Ishikawa (cell line): Measurements from ENCODE around the gene ST6GALNAC6.

Source experiments
- MAX ChIP-seq: IDR thresholded peaks from 2 replicates; pipeline ENCODE4 v1.6.1; 2012
- REST ChIP-seq: IDR thresholded peaks from 2 replicates; pipeline ENCODE4 v1.6.1; 2012; ENCODE audit warnings: low read depth, mild to moderate bottlenecking
- TAF1 ChIP-seq: IDR thresholded peaks from 2 replicates; pipeline ENCODE4 v1.6.1; 2012; ENCODE audit warnings: low read depth, mild to moderate bottlenecking
- TEAD4 ChIP-seq: IDR thresholded peaks from 2 replicates; pipeline ENCODE4 v1.6.1; 2012

- TF ChIP-seq TAF1 (no peak), REST (no peak), TEAD4 (no peak), MAX (no peak)
Observed at GRCh38 chr9:127876026-127876763, 23.2 kb downstream of the ST6GALNAC6 start.
